IMR-90 (cell line): Measurements from ENCODE around the gene MAGEF1. TPM values are rescaled to one million over a fixed set of nuclear protein-coding genes. Genes with fewer than 3 reads are reported as not detected.

Experiments used
- ATAC-seq: fragments of 200-7000 bp; cut with Tn5 transposase; 2 replicates; pipeline ENCODE4 v1.9.1; 2020; ENCODE audit warnings: low read depth, mild to moderate bottlenecking, moderate library complexity
- BruUV-seq: library from RNA; stranded (reverse); fragments of 400-500 nt; replicated peaks from 2 replicates; lab custom pipeline; 2021; lab: Mats Ljungman, UMichigan
- CTCF ChIA-PET: fragments of 300-600 bp; formaldehyde crosslinking; extraction: SDS; loops from one replicate; lab custom pipeline; 2021; ENCODE audit warnings: antibody characterized with exemption; lab: Yijun Ruan, JAX
- POLR2A ChIA-PET: fragments of 300-600 bp; sonication (Branson Sonifier 250); formaldehyde crosslinking; loops from one replicate; lab custom pipeline; 2022; ENCODE audit warnings: antibody characterized with exemption; ENCODE audit not compliant: unreplicated experiment; lab: Charles Lee
- DNase-seq: peaks from one replicate; pipeline ENCODE4 v3.0.0; 2013
- H2AFZ ChIP-seq: replicated peaks from 2 replicates; pipeline ENCODE3; 2013; ENCODE audit warnings: low read length, mild to moderate bottlenecking; ENCODE audit not compliant: poor library complexity
- H2AK5ac ChIP-seq: 2 replicates; pipeline ENCODE4 v1.6.1; 2013; ENCODE audit warnings: low read depth, low read length, inconsistent platforms
- H2AK9ac ChIP-seq: replicated peaks from 2 replicates; pipeline ENCODE3; 2013; ENCODE audit warnings: mild to moderate bottlenecking, low read depth, low read length, moderate library complexity; ENCODE audit not compliant: poor library complexity
- H2BK120ac ChIP-seq: 2 replicates; pipeline ENCODE4 v1.6.1; 2013; ENCODE audit warnings: low read depth, low read length, inconsistent platforms
- H2BK15ac ChIP-seq: 3 replicates; pipeline ENCODE4 v1.6.1; 2013; ENCODE audit warnings: low read depth, low read length, inconsistent platforms
- H2BK20ac ChIP-seq: 2 replicates; pipeline ENCODE4 v1.6.1; 2013; ENCODE audit warnings: low read depth, mild to moderate bottlenecking, inconsistent platforms, low read length, moderate library complexity
- H2BK5ac ChIP-seq: 2 replicates; pipeline ENCODE4 v1.6.1; 2013; ENCODE audit warnings: mild to moderate bottlenecking, low read depth, low read length, inconsistent platforms; ENCODE audit not compliant: poor library complexity, severe bottlenecking
- H3K14ac ChIP-seq: replicated peaks from 2 replicates; pipeline ENCODE4 v1.6.1; 2013; ENCODE audit warnings: low read depth, low read length, inconsistent platforms
- H3K18ac ChIP-seq: 2 replicates; pipeline ENCODE4 v1.6.1; 2013; ENCODE audit warnings: low read depth, low read length, control low read depth
- H3K23ac ChIP-seq: 2 replicates; pipeline ENCODE4 v1.6.1; 2013; ENCODE audit warnings: low read depth, low read length, inconsistent platforms
- H3K27ac ChIP-seq: 2 replicates; pipeline ENCODE4 v1.5.1; 2013; ENCODE audit warnings: mild to moderate bottlenecking, control low read depth, low read length; ENCODE audit not compliant: insufficient read depth
- H3K27me3 ChIP-seq: 2 replicates; pipeline ENCODE4 v1.6.1; 2013; ENCODE audit warnings: low read length; ENCODE audit not compliant: control insufficient read depth, insufficient read depth
- H3K36me3 ChIP-seq: 2 replicates; pipeline ENCODE4 v1.6.1; 2013; ENCODE audit warnings: low read length, mixed read lengths; ENCODE audit not compliant: control insufficient read depth, insufficient read depth
- H3K4ac ChIP-seq: 2 replicates; pipeline ENCODE4 v1.6.1; 2013; ENCODE audit warnings: low read depth, low read length, inconsistent platforms
- H3K4me1 ChIP-seq: 2 replicates; pipeline ENCODE4 v1.6.1; 2013; ENCODE audit warnings: low read length, mixed read lengths; ENCODE audit not compliant: control insufficient read depth, insufficient read depth
- H3K4me2 ChIP-seq: 2 replicates; pipeline ENCODE4 v1.6.1; 2013; ENCODE audit warnings: low read depth, mild to moderate bottlenecking, control low read depth, low read length, moderate library complexity
- H3K4me3 ChIP-seq: 2 replicates; pipeline ENCODE4 v1.5.1; 2013; ENCODE audit warnings: low read depth, mild to moderate bottlenecking, control low read depth, low read length, moderate library complexity; ENCODE audit not compliant: insufficient read depth
- H3K56ac ChIP-seq: 2 replicates; pipeline ENCODE4 v1.6.1; 2013; ENCODE audit warnings: low read length, inconsistent platforms; ENCODE audit not compliant: insufficient read depth; ENCODE audit errors: extremely low read depth
- H3K79me1 ChIP-seq, 2 experiments: 2 replicates each; pipeline ENCODE4 v1.6.1; 2013; ENCODE audit warnings: low read length in 2 of 2, inconsistent platforms in 1 of 2, low read depth in 1 of 2
- H3K9ac ChIP-seq: 2 replicates; pipeline ENCODE4 v1.6.1; 2013; ENCODE audit warnings: low read depth, low read length, control low read depth
- H3K9me1 ChIP-seq: 2 replicates; pipeline ENCODE4 v1.6.1; 2013; ENCODE audit warnings: low read length, inconsistent platforms; ENCODE audit not compliant: insufficient read depth
- H3K9me3 ChIP-seq: 2 replicates; pipeline ENCODE4 v1.6.1; 2013; ENCODE audit warnings: low read length; ENCODE audit not compliant: control insufficient read depth, insufficient read depth
- H4K20me1 ChIP-seq: 2 replicates; pipeline ENCODE4 v1.6.1; 2013; ENCODE audit warnings: low read length, inconsistent platforms; ENCODE audit not compliant: insufficient read depth
- H4K5ac ChIP-seq: 2 replicates; pipeline ENCODE4 v1.6.1; 2013; ENCODE audit warnings: mild to moderate bottlenecking, low read depth, low read length, control low read depth
- H4K8ac ChIP-seq, 2 experiments: 2 replicates each; pipeline ENCODE4 v1.6.1; 2013; ENCODE audit warnings: low read depth in 2 of 2, low read length in 2 of 2, control low read depth in 1 of 2, inconsistent platforms in 1 of 2
- H4K91ac ChIP-seq: 2 replicates; pipeline ENCODE4 v1.6.1; 2013; ENCODE audit warnings: low read depth, low read length, inconsistent platforms; ENCODE audit not compliant: insufficient read depth
- MXI1 ChIP-seq: IDR thresholded peaks from 2 replicates; pipeline ENCODE4 v1.6.1; 2012; ENCODE audit warnings: low read depth, mild to moderate bottlenecking, low read length, moderate library complexity, borderline replicate concordance
- RAD21 ChIP-seq: IDR thresholded peaks from 2 replicates; pipeline ENCODE4 v1.6.1; 2012; ENCODE audit warnings: low read length, improper control_type of control experiment
- RFX5 ChIP-seq: IDR thresholded peaks from 2 replicates; pipeline ENCODE4 v1.8.0; 2012; ENCODE audit warnings: low read depth, mild to moderate bottlenecking, low read length, moderate library complexity
- WGBS, 2 experiments: methylation state at CpG; one replicate each; pipeline versions ENCODE4 v1.1.5 to v1.1.7; 2013; ENCODE audit warnings: missing lambda C conversion rate in 2 of 2; ENCODE audit not compliant: insufficient read length in 1 of 2; ENCODE audit errors: extremely low coverage in 2 of 2; 5-methylcytosine and 5-hydroxymethylcytosine counted together
- dilution Hi-C: fragments of 300-500 bp; cut with HindIII; formaldehyde crosslinking; loops from one replicate; pipeline ENCODE4 v1.14.3; 2018; ENCODE audit warnings: low sequenced_read_pairs; ENCODE audit not compliant: unreplicated experiment
- in situ Hi-C: fragments of 300-500 bp; cut with MboI; formaldehyde crosslinking; loops from 3 replicates; pipeline ENCODE4 v1.14.3; 2019; ENCODE audit warnings: low sequenced_read_pairs, inconsistent platforms, mixed read lengths
- intact Hi-C: fragments of 100-400 bp; cut with micrococcal nuclease; formaldehyde crosslinking; loops from 2 replicates; pipeline ENCODE4 v1.10.0; 2022
- polyA plus RNA-seq, 3 experiments: library from polyadenylated mRNA; depleted of rRNA; stranded (reverse); fragments of >200 nt; gene quantifications; 2 replicates each; pipeline ENCODE4 v1.2.3, GENCODE V29; 2012; ENCODE audit warnings: low replicate concordance in 1 of 3
- total RNA-seq: library from RNA; depleted of rRNA; stranded (reverse); fragments of >200 nt; gene quantifications from 2 replicates; pipeline ENCODE4 v1.2.3, GENCODE V29; 2012

The MAGEF1 gene
- total and polyA plus RNA-seq, 2 of the 4 experiments (the other 2 are of a cell fraction) = 10.6 to 19.4 TPM

DNA sequence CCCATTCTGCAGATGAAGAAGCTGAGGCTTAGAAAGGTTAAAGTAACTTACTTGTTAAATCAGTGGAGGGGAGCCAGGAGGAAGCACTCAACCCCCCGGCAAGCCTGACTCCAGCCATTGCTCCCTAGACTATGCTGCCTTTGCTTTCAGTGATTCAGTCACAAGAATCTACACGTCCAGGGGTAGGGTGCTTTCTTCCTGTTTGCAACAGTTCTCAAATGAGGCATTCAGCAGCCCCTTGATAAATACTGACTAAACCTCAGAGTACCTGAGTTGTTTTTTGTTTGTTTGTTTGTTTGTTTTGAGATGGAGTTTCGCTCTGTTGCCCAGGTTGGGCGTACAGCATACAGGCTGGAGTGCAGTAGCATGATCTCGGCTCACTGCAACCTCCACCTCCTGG is 28.6 kb downstream of the MAGEF1 start:
- no peak overlapping the region for H4K5ac ChIP-seq
- H2BK5ac ChIP-seq = no peak overlapping the region
- no peaks in the 10 kb centered on the region for H3K79me1 ChIP-seq
- in situ Hi-C loops = no loop called here
- WGBS, 2 experiments = no CpG with 5 or more reads among the region's 5 CpGs
- no peaks in the 10 kb centered on the region for H3K36me3 ChIP-seq
- peaks cover 12% of the 10 kb centered on the region for H3K9me1 ChIP-seq
- CTCF ChIA-PET = no interaction called here
- intact Hi-C loops = no loop called here
- no peak overlapping the region for H3K18ac ChIP-seq
- H4K91ac ChIP-seq = no peak overlapping the region
- H4K20me1 ChIP-seq = peaks cover 1% of the 10 kb centered on the region; the same call in 1 of the 2 replicates
- H2BK120ac ChIP-seq = no peak overlapping the region
- peaks cover 25% of the 10 kb centered on the region for H3K4me1 ChIP-seq
- no peak overlapping the region for H2AFZ ChIP-seq
- H4K8ac ChIP-seq = no peak overlapping the region
- H2BK20ac ChIP-seq = no peak overlapping the region
- POLR2A ChIA-PET = no interaction called here
- dilution Hi-C loops = no loop called here
- no peak overlapping the region for H3K9ac ChIP-seq
- no TSS peak for BruUV-seq
- TF ChIP-seq RAD21 = no peak
- TF ChIP-seq MXI1 = no peak
- no peak for TF ChIP-seq RFX5
- H3K23ac ChIP-seq = no peak overlapping the region
- no peaks in the 10 kb centered on the region for H3K9me3 ChIP-seq
- no peak overlapping the region for H3K27ac ChIP-seq
- no peak overlapping the region for H3K14ac ChIP-seq
- no peak overlapping the region for H3K4ac ChIP-seq
- no peak overlapping the region for H3K4me3 ChIP-seq
- no peak overlapping the region for H2BK15ac ChIP-seq
- no peak for DNase-seq
- ATAC-seq = no peak
- no peak overlapping the region for H3K56ac ChIP-seq
- no peak overlapping the region for H2AK9ac ChIP-seq
- H3K27me3 ChIP-seq = peaks cover 20% of the 10 kb centered on the region
- no peak overlapping the region for H2AK5ac ChIP-seq
- H3K4me2 ChIP-seq = no peak overlapping the region
